NCI-H2196 treated with DMSO at 0.1 percent for 48 hours (cell line): ENCODE results near the gene PRPF8.
"Not testable (repeated sequence)": the region's sequence is repeated elsewhere in the genome, so short reads cannot be mapped to it uniquely, and the experiment has no call there.

Experiments used
- DNase-seq: peaks from one replicate; lab custom pipeline; 2025; ENCODE audit not compliant: unreplicated experiment; lab: John Stamatoyannopoulos, UW

The PRPF8 gene

GRCh38 chr17:1695365-1695764, 10.7 kb upstream of the PRPF8 start:
- DNase-seq, result no peak

- no peak for DNase-seq
These were observed 8.7 kb upstream of the PRPF8 start for GRCh38 chr17:1693339-1693738.

DNA sequence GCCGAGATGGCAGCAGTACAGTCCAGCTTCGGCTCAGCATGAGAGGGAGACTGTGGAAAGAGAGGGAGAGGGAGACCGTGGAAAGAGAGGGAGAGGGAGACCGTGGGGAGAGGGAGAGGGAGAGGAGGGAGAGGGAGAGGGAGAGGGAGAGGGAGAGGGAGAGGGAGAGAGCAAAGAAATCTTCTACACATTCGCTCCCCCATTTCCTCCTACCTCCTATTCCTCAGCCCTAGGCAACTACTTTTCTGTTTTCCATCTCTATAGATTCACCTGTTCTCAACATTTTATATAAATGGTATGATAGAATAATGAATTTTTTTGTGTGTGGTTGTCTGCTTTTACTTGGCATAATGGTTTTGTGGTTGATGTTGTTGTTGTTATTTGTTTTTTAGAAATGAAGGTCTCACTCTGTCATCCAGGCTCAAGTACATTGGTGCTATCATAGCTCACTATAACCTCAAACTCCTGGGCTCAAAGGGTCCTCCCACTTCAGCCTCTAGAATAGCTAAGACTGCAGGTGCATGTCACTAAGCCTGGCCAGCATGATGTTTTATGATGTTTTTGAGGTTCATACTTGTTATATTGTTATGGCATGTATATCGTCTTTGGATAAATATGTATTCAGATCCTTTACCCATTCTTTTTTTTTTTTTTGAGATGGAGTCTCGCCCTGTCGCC, 6.0 kb upstream of the PRPF8 start:
- no peak for DNase-seq

DNA sequence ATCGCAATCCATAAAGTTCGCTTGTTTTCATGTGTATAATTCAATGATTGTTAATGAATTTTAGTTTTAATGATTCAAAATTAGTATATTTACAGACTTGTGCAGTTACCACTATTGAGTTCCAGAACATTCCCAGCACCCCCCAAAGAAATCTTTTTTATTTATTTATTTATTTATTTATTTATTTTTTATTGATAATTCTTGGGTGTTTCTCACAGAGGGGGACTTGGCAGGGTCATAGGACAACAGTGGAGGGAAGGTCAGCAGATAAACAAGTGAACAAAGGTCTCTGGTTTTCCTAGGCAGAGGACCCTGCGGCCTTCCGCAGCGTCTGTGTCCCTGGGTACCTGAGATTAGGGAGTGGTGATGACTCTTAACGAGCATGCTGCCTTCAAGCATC, 3.7 kb upstream of the PRPF8 start:
- not testable (repeated sequence) for DNase-seq

GRCh38 chr17:1686086-1686485, 1.4 kb upstream of the PRPF8 start:
- no peak for DNase-seq

- no peak for DNase-seq
These were observed 1.2 kb downstream of the PRPF8 start for GRCh38 chr17:1683459-1683858.

- no peak for DNase-seq
These were observed 8.3 kb downstream of the PRPF8 start for GRCh38 chr17:1676401-1676800.

DNA sequence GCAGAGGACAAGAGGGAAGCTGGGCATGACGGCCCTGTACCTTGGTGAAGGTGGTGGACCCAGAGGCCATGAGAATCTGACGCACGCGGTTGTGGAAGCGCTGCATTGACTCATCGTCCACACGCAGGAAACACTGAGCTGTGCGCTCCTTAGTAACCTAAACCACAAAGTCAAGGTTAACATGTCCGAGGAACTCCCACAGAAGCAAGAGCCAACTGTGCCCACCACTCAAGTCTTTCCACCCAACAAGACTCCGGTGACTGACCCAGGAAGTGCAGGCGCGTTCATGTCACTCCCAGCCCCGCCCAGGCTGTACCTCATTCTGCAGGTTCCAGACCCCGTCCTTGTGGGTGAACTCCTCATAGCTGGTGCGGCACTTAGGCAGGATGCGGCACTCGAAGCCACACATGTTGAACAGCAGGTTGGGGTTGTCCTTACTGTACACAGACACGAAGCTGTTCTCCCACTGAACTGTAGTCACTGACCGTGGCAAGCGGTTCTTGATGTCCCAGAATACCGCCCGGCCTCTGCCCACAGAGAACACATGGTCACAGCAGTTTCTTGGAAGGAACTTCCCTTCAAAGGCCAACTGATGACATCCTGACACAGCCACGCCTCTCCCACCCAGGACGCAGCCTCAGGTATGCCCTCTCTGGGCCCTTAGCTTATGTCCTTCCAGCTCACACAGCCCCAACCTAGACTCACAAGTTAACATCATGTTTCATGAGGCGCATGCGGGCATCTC, 11.5 kb downstream of the PRPF8 start:
- no peak for DNase-seq

- DNase-seq, result not testable (repeated sequence)
These were observed 20.7 kb downstream of the PRPF8 start for GRCh38 chr17:1663934-1664333.

DNA sequence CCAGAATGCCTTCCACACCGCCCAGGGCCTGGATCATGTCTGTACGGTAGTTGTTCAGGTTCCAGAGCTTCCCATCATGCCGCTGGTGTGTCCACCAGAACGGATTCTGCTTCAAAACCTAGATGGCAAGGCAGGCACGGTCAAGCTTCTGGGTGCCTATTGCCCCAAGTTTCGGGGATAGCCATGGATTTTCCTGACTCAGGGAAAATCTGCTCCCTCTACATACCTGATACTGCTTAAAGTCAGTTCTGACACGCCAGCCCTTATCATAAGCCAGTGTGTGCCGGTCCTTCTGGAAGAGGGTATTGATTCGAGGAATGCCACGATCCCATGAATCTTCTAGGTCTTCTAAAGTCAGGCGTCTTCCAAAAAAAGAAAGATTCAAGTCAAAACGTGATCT, 23.6 kb downstream of the PRPF8 start:
- no peak for DNase-seq

DNA sequence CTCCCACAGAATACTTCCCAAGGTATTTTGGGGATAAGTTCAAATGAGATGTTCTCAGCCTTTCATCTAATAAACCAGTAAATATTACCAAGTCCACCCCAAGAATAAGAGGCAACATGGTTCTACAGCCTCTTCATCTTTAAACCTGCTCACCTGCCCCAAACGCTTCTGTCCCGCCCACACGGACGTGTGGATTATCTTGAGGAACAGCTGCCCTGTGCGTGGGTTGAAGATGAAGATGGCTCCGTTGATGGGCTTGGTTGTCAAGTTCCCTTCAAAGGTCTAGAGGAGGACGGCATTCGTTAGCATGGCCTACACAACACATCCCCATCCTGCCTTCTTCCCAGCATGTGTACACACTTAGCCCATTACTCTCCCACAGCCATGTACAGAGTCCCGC, 26.6 kb downstream of the PRPF8 start:
- no peak for DNase-seq

DNA sequence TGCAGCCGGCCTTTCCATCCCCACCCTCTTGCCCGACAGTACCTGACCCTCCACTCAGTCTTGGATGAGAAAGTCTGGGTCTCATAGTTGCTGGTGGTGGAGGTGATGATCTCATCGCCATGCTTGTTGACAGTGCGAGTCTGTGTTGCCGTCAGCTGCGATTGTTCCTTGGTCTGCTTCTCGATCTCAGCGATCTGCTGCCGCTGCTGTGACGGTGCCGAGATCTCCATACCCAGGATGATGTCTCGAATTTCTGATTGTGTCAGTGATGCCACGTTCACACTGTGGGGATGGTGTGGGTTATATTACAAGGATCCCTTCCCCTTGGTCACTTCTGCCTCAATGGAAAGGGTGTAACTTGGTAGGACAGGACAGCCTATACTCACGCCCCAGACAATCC, 30.9 kb downstream of the PRPF8 start:
- no peak for DNase-seq

- not testable (repeated sequence) for DNase-seq
These were observed 31.9 kb downstream of the PRPF8 start for GRCh38 chr17:1652794-1653193.

GRCh38 chr17:1651559-1651844, 33.2 kb downstream of the PRPF8 start:
- DNase-seq, result no peak

- no peak for DNase-seq
These were observed 33.7 kb downstream of the PRPF8 start for GRCh38 chr17:1650731-1651558.

- DNase-seq, result peak; percentile 56
These were observed 34.7 kb downstream of the PRPF8 start, which contains the start of gene RILP for GRCh38 chr17:1649844-1650501. TSS of gene RILP (minus strand) at chr17:1649866. CDS start at chr17:1649804, 62 bp downstream.

GRCh38 chr17:1648963-1649843, 35.5 kb downstream of the PRPF8 start:
- peak; percentile 55 for DNase-seq

- no peak for DNase-seq
These were observed 36.3 kb downstream of the PRPF8 start for GRCh38 chr17:1648173-1648962.

DNA sequence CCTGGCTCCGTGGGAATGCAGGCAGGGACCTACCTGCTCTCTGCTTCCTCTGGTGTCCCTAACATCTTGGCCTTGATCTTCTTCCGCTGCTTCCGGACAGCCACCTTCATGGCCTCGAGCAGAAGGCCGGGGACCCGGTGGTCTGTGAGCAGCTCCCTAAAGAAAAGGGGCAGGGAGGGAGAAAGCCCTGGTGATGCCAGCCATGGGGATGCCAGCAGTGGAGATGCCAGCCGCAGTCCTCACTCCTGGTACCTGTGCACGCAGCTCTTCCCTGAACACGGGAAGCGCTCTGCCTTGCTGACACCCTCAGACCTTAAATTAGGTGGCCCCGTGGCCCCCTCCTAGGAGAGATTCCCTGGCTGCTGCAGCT, 36.9 kb downstream of the PRPF8 start:
- no peak for DNase-seq
